Tibial nerve (tissue), 4 donors: Measurements from ENCODE around the gene COL6A5. TPM values are rescaled to one million over a fixed set of nuclear protein-coding genes. Genes with fewer than 3 reads are reported as not detected.
"Not testable (repeated sequence)": the region's sequence is repeated elsewhere in the genome, so short reads cannot be mapped to it uniquely, and the experiment has no call there.

Source experiments
- DNase-seq, 2 donors: peaks; one replicate each; pipeline ENCODE4 v3.0.0-alpha.2; 2019; ENCODE audit warnings: low spot score in 2 of 2
- H3K27ac ChIP-seq, 4 donors: fragments of 200-600 bp; sonication (generic) in 3 of 4; one replicate each; pipeline ENCODE4 v1.5.1; 2017 to 2019; ENCODE audit warnings: mild to moderate bottlenecking in 1 of 4
- H3K27me3 ChIP-seq, 2 donors: fragments of 200-600 bp; sonication (generic) in 1 of 2; one replicate each; pipeline versions ENCODE4 v1.5.1 to v1.6.0; 2017 to 2019
- H3K36me3 ChIP-seq, 3 donors: fragments of 200-600 bp; sonication (generic); one replicate each; pipeline ENCODE4 v1.5.1; 2018 to 2019
- H3K4me1 ChIP-seq, 4 donors: fragments of 200-600 bp; sonication (generic) in 3 of 4; one replicate each; pipeline ENCODE4 v1.5.1; 2017 to 2019
- H3K4me3 ChIP-seq, 4 donors: fragments of 200-600 bp; sonication (generic) in 3 of 4; one replicate each; pipeline ENCODE4 v1.5.1; 2017 to 2019; ENCODE audit warnings: mild to moderate bottlenecking in 1 of 4, moderate library complexity in 1 of 4
- H3K9me3 ChIP-seq, 4 donors: fragments of 200-600 bp; sonication (generic) in 3 of 4; one replicate each; pipeline ENCODE4 v1.5.1; 2017 to 2019
- EP300 ChIP-seq, 2 donors: sonication (generic); formaldehyde crosslinking; IDR thresholded peaks; one replicate each; pipeline ENCODE4 v1.6.1; 2017; ENCODE audit warnings: antibody characterized with exemption in 2 of 2, mild to moderate bottlenecking in 1 of 2
- POLR2A ChIP-seq, 2 donors: fragments of 450-650 bp; IDR thresholded peaks; one replicate each; pipeline ENCODE4 v1.6.1; 2017; ENCODE audit warnings: antibody characterized with exemption in 2 of 2, mild to moderate bottlenecking in 2 of 2, moderate library complexity in 2 of 2
- WGBS, 2 donors: methylation state at CpG; one replicate each; pipeline ENCODE4 v1.1.5; 2018; 5-methylcytosine and 5-hydroxymethylcytosine counted together
- total RNA-seq, 4 donors: library from RNA; depleted of rRNA; stranded (reverse); fragments of >200 nt; gene quantifications; one replicate each; pipeline ENCODE4 v1.1.0, GENCODE V29; 2016
- TF ChIP-seq, protein P1 (sequence below), 5 experiments: fragments of 200-600 bp in 3 of 5; fragments of 450-650 bp in 2 of 5; sonication (generic) in 3 of 5; IDR thresholded peaks; one replicate each; pipeline ENCODE4 v1.5.1; 2016 to 2019; ENCODE audit warnings: antibody characterized with exemption in 5 of 5, mild to moderate bottlenecking in 3 of 5, moderate library complexity in 2 of 5

Gene COL6A5
- total RNA-seq, 4 donors from 2014 or later = not detected

GRCh38 chr3:130430266-130430665 lies 84.8 kb downstream of the COL6A5 start:
- Histone ChIP-seq H3K36me3 (no peaks in the 10 kb centered on the region), H3K9me3 (no peaks in the 10 kb centered on the region), H3K4me3 (no peak overlapping the region), H3K27ac (no peak overlapping the region), H3K4me1 (peaks cover 0 to 3% (median 0%) of the 10 kb centered on the region in 4 donors), H3K27me3 (no peaks in the 10 kb centered on the region)
- TF ChIP-seq POLR2A (IDR thresholded peaks at IDR 0.05) (no peak), EP300 (IDR thresholded peaks at IDR 0.05) (no peak)
- TF ChIP-seq, protein P1, sequence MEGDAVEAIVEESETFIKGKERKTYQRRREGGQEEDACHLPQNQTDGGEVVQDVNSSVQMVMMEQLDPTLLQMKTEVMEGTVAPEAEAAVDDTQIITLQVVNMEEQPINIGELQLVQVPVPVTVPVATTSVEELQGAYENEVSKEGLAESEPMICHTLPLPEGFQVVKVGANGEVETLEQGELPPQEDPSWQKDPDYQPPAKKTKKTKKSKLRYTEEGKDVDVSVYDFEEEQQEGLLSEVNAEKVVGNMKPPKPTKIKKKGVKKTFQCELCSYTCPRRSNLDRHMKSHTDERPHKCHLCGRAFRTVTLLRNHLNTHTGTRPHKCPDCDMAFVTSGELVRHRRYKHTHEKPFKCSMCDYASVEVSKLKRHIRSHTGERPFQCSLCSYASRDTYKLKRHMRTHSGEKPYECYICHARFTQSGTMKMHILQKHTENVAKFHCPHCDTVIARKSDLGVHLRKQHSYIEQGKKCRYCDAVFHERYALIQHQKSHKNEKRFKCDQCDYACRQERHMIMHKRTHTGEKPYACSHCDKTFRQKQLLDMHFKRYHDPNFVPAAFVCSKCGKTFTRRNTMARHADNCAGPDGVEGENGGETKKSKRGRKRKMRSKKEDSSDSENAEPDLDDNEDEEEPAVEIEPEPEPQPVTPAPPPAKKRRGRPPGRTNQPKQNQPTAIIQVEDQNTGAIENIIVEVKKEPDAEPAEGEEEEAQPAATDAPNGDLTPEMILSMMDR (IDR thresholded peaks at IDR 0.05) = no peak
- DNase-seq = no peak

DNA sequence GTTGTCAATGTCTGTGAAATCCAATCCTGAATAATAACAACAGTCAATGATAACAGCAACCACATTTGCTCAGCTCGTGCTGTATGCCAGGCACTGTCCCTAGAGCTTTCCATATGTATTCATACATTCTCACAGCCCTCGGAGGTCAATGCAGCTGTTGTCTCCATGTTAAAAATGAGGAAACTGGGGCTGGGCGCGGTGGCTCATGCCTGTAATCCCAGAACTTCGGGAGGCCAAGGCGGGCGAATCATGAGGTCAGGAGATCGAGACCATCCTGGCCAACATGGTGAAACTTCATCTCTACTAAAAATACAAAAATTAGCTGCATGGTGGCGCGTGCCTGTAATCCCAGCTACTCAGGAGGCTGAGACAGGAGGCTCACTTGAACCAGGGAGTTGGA lies 86.6 kb downstream of the COL6A5 start:
- 80 to 91% methylated on average over 10 of the region's 10 CpGs for WGBS, 2 donors
- DNase-seq, H3K27me3 ChIP-seq, H3K9me3 ChIP-seq, H3K4me3 ChIP-seq, H3K4me1 ChIP-seq, H3K27ac ChIP-seq, H3K36me3 ChIP-seq: not testable (repeated sequence)

DNA sequence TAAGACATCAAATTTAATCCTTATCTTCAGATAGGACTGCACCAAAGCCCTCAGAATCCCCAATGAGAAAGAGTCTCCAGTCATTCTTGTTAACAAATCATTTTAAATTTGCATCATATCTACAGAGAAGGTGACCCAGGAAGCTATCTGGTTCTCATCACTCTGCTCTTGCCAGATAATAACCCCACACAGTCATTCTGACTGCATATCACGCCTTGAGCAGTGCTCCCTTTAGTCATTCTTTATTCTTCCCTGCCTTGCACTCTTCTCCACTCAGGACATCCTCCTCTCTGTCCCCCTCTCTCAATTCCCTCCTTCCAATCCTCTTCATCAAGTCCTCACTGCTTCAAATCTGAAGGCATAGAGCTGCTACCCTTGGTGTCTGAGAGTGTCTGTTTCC lies 87.8 kb downstream of the COL6A5 start:
- Histone ChIP-seq H3K4me3 (no peak overlapping the region), H3K36me3 (no peaks in the 10 kb centered on the region), H3K27ac (no peak overlapping the region), H3K9me3 (no peaks in the 10 kb centered on the region), H3K4me1 (peaks cover 0 to 3% (median 0%) of the 10 kb centered on the region in 4 donors), H3K27me3 (no peaks in the 10 kb centered on the region)
- no peak for DNase-seq
- TF ChIP-seq POLR2A (IDR thresholded peaks at IDR 0.05) = no peak
- no peak for TF ChIP-seq EP300 (IDR thresholded peaks at IDR 0.05)
- TF ChIP-seq, protein P1 (IDR thresholded peaks at IDR 0.05) = no peak
- WGBS, 2 donors = 65 to 67% methylated on average over 1 of the region's 1 CpG

GRCh38 chr3:130442284-130442683 lies 96.8 kb downstream of the COL6A5 start:
- no peak for DNase-seq
- H3K36me3 ChIP-seq = no peaks in the 10 kb centered on the region
- WGBS, 2 donors = 48 to 60% methylated on average over 1 of the region's 1 CpG
- H3K9me3 ChIP-seq = no peaks in the 10 kb centered on the region
- H3K27ac ChIP-seq = no peak overlapping the region
- no peaks in the 10 kb centered on the region for H3K27me3 ChIP-seq
- TF ChIP-seq POLR2A (IDR thresholded peaks at IDR 0.05) (no peak), EP300 (IDR thresholded peaks at IDR 0.05) (no peak)
- TF ChIP-seq, protein P1 (IDR thresholded peaks at IDR 0.05) = no peak
- no peak overlapping the region for H3K4me3 ChIP-seq
- H3K4me1 ChIP-seq = peaks cover 0 to 7% (median 0%) of the 10 kb centered on the region in 4 donors

GRCh38 chr3:130446840-130447239 lies 101.4 kb downstream of the COL6A5 start:
- not testable (repeated sequence) for H3K4me3 ChIP-seq, H3K9me3 ChIP-seq, H3K27ac ChIP-seq, H3K36me3 ChIP-seq, H3K27me3 ChIP-seq, DNase-seq, H3K4me1 ChIP-seq
- WGBS, 2 donors = 62 to 66% methylated on average over 6 of the region's 6 CpGs

- not testable (repeated sequence) for H3K4me1 ChIP-seq, H3K9me3 ChIP-seq, H3K27ac ChIP-seq, H3K36me3 ChIP-seq, H3K4me3 ChIP-seq, DNase-seq, H3K27me3 ChIP-seq
- WGBS, 2 donors = 35 to 43% methylated on average over 8 of the region's 8 CpGs
Observed at GRCh38 chr3:130448155-130448554, 102.7 kb downstream of the COL6A5 start.

- Histone ChIP-seq H3K27ac (no peak overlapping the region), H3K27me3 (no peaks in the 10 kb centered on the region), H3K4me3 (no peak overlapping the region), H3K36me3 (no peaks in the 10 kb centered on the region), H3K9me3 (no peaks in the 10 kb centered on the region), H3K4me1 (no peaks in the 10 kb centered on the region)
- DNase-seq = no peak
- WGBS, 2 donors = 63 to 68% methylated on average over 1 of the region's 1 CpG
- TF ChIP-seq POLR2A (IDR thresholded peaks at IDR 0.05) = no peak
- TF ChIP-seq EP300 (IDR thresholded peaks at IDR 0.05) = no peak
- TF ChIP-seq, protein P1 (IDR thresholded peaks at IDR 0.05) = no peak
Observed at GRCh38 chr3:130456540-130456939, 111.1 kb downstream of the COL6A5 start.
